Common myeloid progenitor, CD34-positive (primary cell): ENCODE measurements around the gene GNAO1.

ENCODE experiments used
- CTCF ChIA-PET: fragments of 350-600 bp; sonication (Branson Sonifier 250); formaldehyde crosslinking; loops from one replicate; lab custom pipeline; 2021; ENCODE audit warnings: antibody characterized with exemption; lab: Charles Lee
- POLR2A ChIA-PET: fragments of 350-600 bp; sonication (Branson Sonifier 250); formaldehyde crosslinking; loops from one replicate; lab custom pipeline; 2021; ENCODE audit warnings: antibody characterized with exemption; lab: Charles Lee
- DNase-seq, 3 donors: peaks; one replicate each; pipeline versions ENCODE4 v3.0.0 to v3.0.0-alpha.2; 2013
- H3K27ac ChIP-seq, 2 experiments: 1 replicate in 1 of 2; 2 replicates in 1 of 2; pipeline ENCODE4 v1.7.0; 2013; ENCODE audit warnings: inconsistent platforms in 2 of 2, low read length in 2 of 2, mild to moderate bottlenecking in 2 of 2, low read depth in 1 of 2, moderate library complexity in 1 of 2; ENCODE audit not compliant: severe bottlenecking in 2 of 2, insufficient read depth in 1 of 2, poor library complexity in 1 of 2
- H3K27me3 ChIP-seq, 5 experiments: replicated peaks in 2 of 5; 1 replicate in 3 of 5; 2 replicates in 2 of 5; pipeline versions ENCODE4 v1.6.1 to v1.7.0; 2013; ENCODE audit warnings: low read length in 4 of 5, mild to moderate bottlenecking in 2 of 5, moderate library complexity in 2 of 5, inconsistent platforms in 1 of 5; ENCODE audit not compliant: insufficient read depth in 5 of 5, control insufficient read depth in 4 of 5
- H3K36me3 ChIP-seq, 4 experiments: 1 replicate in 2 of 4; 2 replicates in 2 of 4; pipeline versions ENCODE4 v1.6.1 to v1.7.0; 2013; ENCODE audit warnings: low read length in 3 of 4, control low read depth in 1 of 4, mild to moderate bottlenecking in 1 of 4; ENCODE audit not compliant: control insufficient read depth in 4 of 4, insufficient read depth in 4 of 4
- H3K4me1 ChIP-seq, 4 experiments: 1 replicate in 3 of 4; 2 replicates in 1 of 4; pipeline versions ENCODE4 v1.6.1 to v1.7.1; 2013; ENCODE audit warnings: low read length in 3 of 4, mild to moderate bottlenecking in 3 of 4, control low read depth in 1 of 4, inconsistent platforms in 1 of 4, moderate library complexity in 1 of 4; ENCODE audit not compliant: control insufficient read depth in 4 of 4, insufficient read depth in 4 of 4; ENCODE audit errors: control extremely low read depth in 1 of 4
- H3K4me3 ChIP-seq, 7 experiments: 1 replicate in 4 of 7; 2 replicates in 3 of 7; pipeline versions ENCODE4 v1.5.1 to v1.7.0; 2013; ENCODE audit warnings: mild to moderate bottlenecking in 7 of 7, low read length in 6 of 7, moderate library complexity in 6 of 7, inconsistent platforms in 2 of 7, low read depth in 2 of 7, control low read depth in 1 of 7; ENCODE audit not compliant: insufficient read depth in 4 of 7, control insufficient read depth in 1 of 7; ENCODE audit errors: extremely low read depth in 1 of 7
- H3K9me3 ChIP-seq, 5 experiments: 1 replicate in 4 of 5; 2 replicates in 1 of 5; pipeline versions ENCODE4 v1.6.1 to v1.7.1; 2013; ENCODE audit warnings: low read length in 4 of 5, mild to moderate bottlenecking in 2 of 5, inconsistent platforms in 1 of 5, low read depth in 1 of 5, moderate library complexity in 1 of 5; ENCODE audit not compliant: control insufficient read depth in 4 of 5, insufficient read depth in 2 of 5; ENCODE audit errors: control extremely low read depth in 1 of 5
- WGBS: methylation state at CpG from one replicate; pipeline ENCODE4 v1.1.5; 2013; ENCODE audit not compliant: insufficient coverage; 5-methylcytosine and 5-hydroxymethylcytosine counted together

Gene GNAO1

GRCh38 chr16:56327071-56327928 lies 136.0 kb downstream of the GNAO1 start:
- ChIA-PET CTCF (interaction anchor here (0.6 to 2.5 kb wide), 3 partner anchors 8 to 288 kb away, joined by 3 to 17 read pairs (median 3); no protein-coding TSS in a partner anchor), POLR2A (no interaction called here)
- 95% methylated on average over 10 of the region's 18 CpGs for WGBS
- no peak overlapping the region for H3K27ac ChIP-seq
- no peaks in the 10 kb centered on the region for H3K36me3 ChIP-seq
- no peak overlapping the region for H3K4me3 ChIP-seq
- H3K27me3 ChIP-seq: peaks cover 0 to 2% (median 0%) of the 10 kb centered on the region in 5 experiments
- DNase-seq: no peak
- H3K4me1 ChIP-seq: peaks cover 0 to 6% (median 0%) of the 10 kb centered on the region in 4 experiments
- no peaks in the 10 kb centered on the region for H3K9me3 ChIP-seq

GRCh38 chr16:56327929-56328258 lies 136.6 kb downstream of the GNAO1 start:
- CTCF ChIA-PET: interaction anchor here (0.9 to 2.5 kb wide), 2 partner anchors 9 to 21 kb away, joined by 3 to 17 read pairs; no protein-coding TSS in a partner anchor
- no peak overlapping the region for H3K4me3 ChIP-seq

GRCh38 chr16:56328276-56329022 lies 137.2 kb downstream of the GNAO1 start:
- no peaks in the 10 kb centered on the region for H3K9me3 ChIP-seq
- H3K36me3 ChIP-seq: no peaks in the 10 kb centered on the region
- no peak overlapping the region for H3K4me3 ChIP-seq
- no peak for DNase-seq
- peaks cover 0 to 6% (median under 1%) of the 10 kb centered on the region in 4 experiments for H3K4me1 ChIP-seq
- ChIA-PET CTCF (interaction anchor here (0.9 to 2.5 kb wide), 2 partner anchors 10 to 21 kb away, joined by 3 to 17 read pairs; no protein-coding TSS in a partner anchor), POLR2A (no interaction called here)
- H3K27me3 ChIP-seq: peaks cover 0 to 2% (median 0%) of the 10 kb centered on the region in 5 experiments
- 97% methylated on average over 16 of the region's 22 CpGs for WGBS
- no peak overlapping the region for H3K27ac ChIP-seq

More at GRCh38 chr16:56327929-56328258, 136.6 kb downstream of the GNAO1 start:
- Histone ChIP-seq H3K4me1 (peaks cover 0 to 6% (median 0%) of the 10 kb centered on the region in 4 experiments), H3K36me3 (no peaks in the 10 kb centered on the region), H3K9me3 (no peaks in the 10 kb centered on the region), H3K27me3 (peaks cover 0 to 2% (median 0%) of the 10 kb centered on the region in 5 experiments), H3K27ac (no peak overlapping the region)
- POLR2A ChIA-PET: no interaction called here
- 100% methylated on average over 1 of the region's 6 CpGs for WGBS
- DNase-seq: no peak

DNA sequence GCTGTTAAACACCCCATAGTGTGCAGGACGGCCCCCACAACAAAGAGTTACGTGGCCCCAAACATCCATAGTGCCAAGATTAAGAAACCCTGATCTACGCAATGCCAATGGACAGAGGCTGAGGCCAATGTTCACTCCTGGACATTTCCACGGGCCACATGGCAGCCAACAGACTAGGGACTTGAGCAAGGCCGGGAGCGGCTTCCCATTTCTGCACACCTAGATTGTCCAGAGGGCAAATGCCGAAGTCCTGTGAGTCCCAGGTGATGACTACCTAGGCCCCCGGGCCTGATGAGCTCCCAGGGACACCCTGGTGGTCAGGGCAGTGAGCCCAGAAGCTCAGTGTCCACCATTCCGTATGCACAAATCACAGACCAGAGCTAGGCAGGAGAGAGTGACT lies 138.6 kb downstream of the GNAO1 start:
- DNase-seq: no peak
- WGBS: 98% methylated on average over 9 of the region's 9 CpGs
- Histone ChIP-seq H3K9me3 (no peaks in the 10 kb centered on the region), H3K4me3 (no peak overlapping the region), H3K27me3 (peaks cover 0 to 2% (median 0%) of the 10 kb centered on the region in 5 experiments), H3K4me1 (peaks cover 0 to 6% (median 2%) of the 10 kb centered on the region in 4 experiments), H3K36me3 (no peaks in the 10 kb centered on the region), H3K27ac (no peak overlapping the region)
- CTCF ChIA-PET: interaction anchor here (1.4 to 1.5 kb wide), 2 partner anchors 9 to 12 kb away, joined by 4 to 5 read pairs; no protein-coding TSS in a partner anchor
- POLR2A ChIA-PET: no interaction called here

DNA sequence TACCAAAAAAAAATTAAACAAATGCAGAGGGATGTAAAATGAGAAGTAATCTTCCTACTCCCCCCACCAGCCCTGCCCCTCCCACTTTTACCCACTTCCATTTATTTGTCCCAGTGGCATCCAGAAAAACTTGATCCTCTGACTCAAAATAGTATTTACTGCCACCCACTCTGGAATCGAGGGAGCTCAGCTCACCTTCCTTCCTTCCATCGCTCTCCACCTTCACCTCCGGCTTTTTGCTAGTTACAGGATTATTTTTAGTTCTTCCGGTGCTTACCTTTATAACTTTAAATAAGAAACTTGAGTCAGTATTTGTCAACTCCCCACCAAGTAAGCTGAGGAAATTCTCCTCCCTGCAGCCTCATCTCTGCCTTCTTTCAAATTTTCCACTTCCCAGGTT lies 139.2 kb downstream of the GNAO1 start:
- Histone ChIP-seq H3K4me1 (peaks cover 0 to 6% (median 2%) of the 10 kb centered on the region in 4 experiments), H3K27me3 (peaks cover 0 to 2% (median 0%) of the 10 kb centered on the region in 5 experiments), H3K27ac (no peak overlapping the region), H3K9me3 (no peaks in the 10 kb centered on the region), H3K36me3 (no peaks in the 10 kb centered on the region), H3K4me3 (no peak overlapping the region)
- no peak for DNase-seq
- 91% methylated on average over 3 of the region's 4 CpGs for WGBS
- POLR2A ChIA-PET: no interaction called here
- CTCF ChIA-PET: interaction anchor here (1.4 to 1.5 kb wide), 2 partner anchors 8 to 12 kb away, joined by 4 to 5 read pairs; no protein-coding TSS in a partner anchor

- H3K27me3 ChIP-seq: peaks cover 0 to 2% (median 0%) of the 10 kb centered on the region in 5 experiments
- H3K36me3 ChIP-seq: no peaks in the 10 kb centered on the region
- no peak overlapping the region for H3K27ac ChIP-seq
- POLR2A ChIA-PET: no interaction called here
- H3K4me3 ChIP-seq: no peak overlapping the region
- no peak for DNase-seq
- no peaks in the 10 kb centered on the region for H3K9me3 ChIP-seq
- WGBS: 92% methylated on average over 10 of the region's 11 CpGs
- H3K4me1 ChIP-seq: peaks cover 0 to 5% (median under 1%) of the 10 kb centered on the region in 4 experiments
- CTCF ChIA-PET: interaction anchor here (0.7 to 2.8 kb wide), 3 partner anchors 10 to 208 kb away, joined by 3 to 12 read pairs (median 6); no protein-coding TSS in a partner anchor
Observed at GRCh38 chr16:56331399-56331798, 140.1 kb downstream of the GNAO1 start.
